PC-9 (cell line): ENCODE measurements around the gene MSH3. TPM values are rescaled to one million over a fixed set of nuclear protein-coding genes. Genes with fewer than 3 reads are reported as not detected.

Experiments used
- BruUV-seq: library from RNA; stranded (reverse); fragments of 400-500 nt; replicated peaks from 2 replicates; lab custom pipeline; 2021; lab: Mats Ljungman, UMichigan
- CTCF ChIA-PET: fragments of 300-600 bp; sonication (Branson Sonifier 250); formaldehyde crosslinking; loops from one replicate; lab custom pipeline; 2022; ENCODE audit warnings: antibody characterized with exemption; lab: Charles Lee
- POLR2A ChIA-PET: fragments of 300-600 bp; sonication (Branson Sonifier 250); formaldehyde crosslinking; loops from one replicate; lab custom pipeline; 2022; ENCODE audit warnings: antibody characterized with exemption; ENCODE audit not compliant: unreplicated experiment; lab: Charles Lee
- DNase-seq, 2 experiments: peaks; one replicate each; pipeline versions ENCODE4 v3.0.0 to v3.0.0-alpha.2; 2015 to 2022; ENCODE audit warnings: mixed read lengths in 1 of 2
- H2AFZ ChIP-seq: fragments of 200-600 bp; sonication (generic); 2 replicates; pipeline ENCODE4 v1.8.1; 2017; ENCODE audit warnings: antibody characterized with exemption
- H3F3A ChIP-seq: fragments of 200-600 bp; sonication (generic); 2 replicates; pipeline ENCODE4 v1.8.1; 2017; ENCODE audit warnings: antibody characterized with exemption, mild to moderate bottlenecking, low read depth; ENCODE audit not compliant: insufficient read depth
- H3K27ac ChIP-seq: fragments of 200-600 bp; sonication (generic); 2 replicates; pipeline ENCODE4 v1.6.1; 2016; ENCODE audit warnings: mixed run types
- H3K27me3 ChIP-seq: fragments of 200-600 bp; sonication (generic); 2 replicates; pipeline ENCODE4 v1.6.1; 2016; ENCODE audit warnings: low read depth, mixed run types; ENCODE audit not compliant: insufficient read depth
- H3K36me3 ChIP-seq: fragments of 200-600 bp; sonication (generic); 2 replicates; pipeline ENCODE4 v1.6.1; 2016; ENCODE audit warnings: low read depth, mixed run types
- H3K4me1 ChIP-seq: fragments of 200-600 bp; sonication (generic); replicated peaks from 2 replicates; pipeline ENCODE4 v1.6.1; 2016; ENCODE audit warnings: mixed run types; ENCODE audit not compliant: insufficient read depth
- H3K4me2 ChIP-seq: fragments of 200-600 bp; sonication (generic); 2 replicates; pipeline ENCODE4 v1.6.1; 2017; ENCODE audit warnings: mixed run types
- H3K4me3 ChIP-seq: fragments of 200-600 bp; sonication (generic); 2 replicates; pipeline ENCODE4 v1.6.1; 2016; ENCODE audit warnings: mixed run types
- H3K79me2 ChIP-seq: fragments of 200-600 bp; sonication (generic); 2 replicates; pipeline ENCODE4 v1.6.1; 2017; ENCODE audit warnings: low read depth, mixed run types
- H3K9me2 ChIP-seq: fragments of 200-600 bp; sonication (generic); 2 replicates; pipeline ENCODE4 v1.8.1; 2017; ENCODE audit warnings: mild to moderate bottlenecking; ENCODE audit not compliant: insufficient read depth
- H3K9me3 ChIP-seq: fragments of 200-600 bp; sonication (generic); 2 replicates; pipeline ENCODE4 v1.8.1; 2016; ENCODE audit warnings: low read depth; ENCODE audit not compliant: insufficient read depth
- H4K20me1 ChIP-seq: fragments of 200-600 bp; sonication (generic); 2 replicates; pipeline ENCODE4 v1.8.1; 2017; ENCODE audit not compliant: insufficient read depth
- EZH2 ChIP-seq: fragments of 200-600 bp; sonication (generic); IDR thresholded peaks from 2 replicates; pipeline ENCODE4 v1.8.0; 2017; ENCODE audit warnings: antibody characterized with exemption, low read depth
- intact Hi-C: fragments of 100-400 bp; cut with micrococcal nuclease; formaldehyde crosslinking; loops from one replicate; pipeline ENCODE4 v1.10.0; 2022; ENCODE audit not compliant: unreplicated experiment
- total RNA-seq: library from RNA; stranded (reverse); gene quantifications from 2 replicates; pipeline ENCODE4 v1.2.3, GENCODE V29; 2021
- TF ChIP-seq, protein P1 (sequence below): fragments of 200-600 bp; sonication (generic); conservative IDR thresholded peaks from 2 replicates; pipeline ENCODE4 v1.6.1; 2017; ENCODE audit warnings: mixed run types, antibody characterized with exemption, mild to moderate bottlenecking, moderate library complexity

Gene MSH3
- total RNA-seq, 1 experiment from 2014 or later: 16.9 TPM

DNA sequence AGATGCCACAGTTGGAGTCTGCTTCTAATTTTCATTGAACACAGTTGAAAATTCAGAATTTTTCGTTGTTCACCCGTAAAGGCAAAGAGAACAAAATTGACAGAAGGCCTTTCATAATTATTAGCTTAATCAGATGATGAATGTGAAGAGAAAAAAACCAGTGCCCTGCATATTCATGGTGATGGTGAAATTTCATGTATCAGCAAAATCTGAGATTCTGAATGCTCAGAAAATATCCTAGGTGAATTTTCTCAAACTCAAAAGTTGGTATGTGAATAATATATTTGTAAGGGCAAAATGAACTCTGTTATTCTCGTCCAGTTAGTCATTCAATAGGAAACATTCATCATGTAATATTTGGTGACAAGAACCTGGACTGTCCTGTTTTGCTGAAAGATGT lies 136.2 kb downstream of the MSH3 start:
- Histone ChIP-seq H3K4me2 (no peak overlapping the region), H3K4me3 (no peak overlapping the region), H4K20me1 (no peaks in the 10 kb centered on the region), H3F3A (no peaks in the 10 kb centered on the region), H3K27me3 (no peaks in the 10 kb centered on the region), H3K27ac (no peak overlapping the region), H3K79me2 (no peaks in the 10 kb centered on the region), H3K9me3 (no peaks in the 10 kb centered on the region), H3K9me2 (no peaks in the 10 kb centered on the region), H3K4me1 (no peaks in the 10 kb centered on the region), H2AFZ (no peak overlapping the region), H3K36me3 (no peaks in the 10 kb centered on the region)
- intact Hi-C loops: no loop called here
- POLR2A ChIA-PET: no interaction called here
- no peak for DNase-seq
- no peak for TF ChIP-seq EZH2
- TF ChIP-seq, protein P1, sequence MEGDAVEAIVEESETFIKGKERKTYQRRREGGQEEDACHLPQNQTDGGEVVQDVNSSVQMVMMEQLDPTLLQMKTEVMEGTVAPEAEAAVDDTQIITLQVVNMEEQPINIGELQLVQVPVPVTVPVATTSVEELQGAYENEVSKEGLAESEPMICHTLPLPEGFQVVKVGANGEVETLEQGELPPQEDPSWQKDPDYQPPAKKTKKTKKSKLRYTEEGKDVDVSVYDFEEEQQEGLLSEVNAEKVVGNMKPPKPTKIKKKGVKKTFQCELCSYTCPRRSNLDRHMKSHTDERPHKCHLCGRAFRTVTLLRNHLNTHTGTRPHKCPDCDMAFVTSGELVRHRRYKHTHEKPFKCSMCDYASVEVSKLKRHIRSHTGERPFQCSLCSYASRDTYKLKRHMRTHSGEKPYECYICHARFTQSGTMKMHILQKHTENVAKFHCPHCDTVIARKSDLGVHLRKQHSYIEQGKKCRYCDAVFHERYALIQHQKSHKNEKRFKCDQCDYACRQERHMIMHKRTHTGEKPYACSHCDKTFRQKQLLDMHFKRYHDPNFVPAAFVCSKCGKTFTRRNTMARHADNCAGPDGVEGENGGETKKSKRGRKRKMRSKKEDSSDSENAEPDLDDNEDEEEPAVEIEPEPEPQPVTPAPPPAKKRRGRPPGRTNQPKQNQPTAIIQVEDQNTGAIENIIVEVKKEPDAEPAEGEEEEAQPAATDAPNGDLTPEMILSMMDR: no peak
- CTCF ChIA-PET: no interaction called here
- BruUV-seq: no TSS peak

DNA sequence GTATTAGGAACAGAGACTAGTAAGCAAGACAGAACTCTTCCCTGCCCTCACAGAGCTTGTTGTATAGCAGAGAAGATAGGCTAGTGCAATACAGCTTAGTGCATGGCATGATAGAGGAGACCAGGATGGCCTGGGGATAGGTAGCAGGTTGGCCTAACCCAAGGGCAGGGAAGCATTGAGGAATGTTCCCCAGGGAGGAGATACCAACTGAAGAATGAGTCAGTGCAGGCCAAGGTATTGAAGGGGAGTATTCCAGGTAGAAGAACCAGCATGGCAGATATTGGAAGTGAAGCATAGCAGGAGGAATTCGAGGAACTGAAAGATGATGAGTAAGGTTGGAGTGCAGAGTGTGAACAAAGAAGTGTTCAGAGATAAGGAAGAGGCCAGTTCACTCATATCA lies 138.9 kb downstream of the MSH3 start:
- H3K36me3 ChIP-seq: no peaks in the 10 kb centered on the region
- CTCF ChIA-PET: interaction anchor here (0.6 kb wide), 1 partner anchor 201 kb away, joined by 5 read pairs; no protein-coding TSS in a partner anchor

DNA sequence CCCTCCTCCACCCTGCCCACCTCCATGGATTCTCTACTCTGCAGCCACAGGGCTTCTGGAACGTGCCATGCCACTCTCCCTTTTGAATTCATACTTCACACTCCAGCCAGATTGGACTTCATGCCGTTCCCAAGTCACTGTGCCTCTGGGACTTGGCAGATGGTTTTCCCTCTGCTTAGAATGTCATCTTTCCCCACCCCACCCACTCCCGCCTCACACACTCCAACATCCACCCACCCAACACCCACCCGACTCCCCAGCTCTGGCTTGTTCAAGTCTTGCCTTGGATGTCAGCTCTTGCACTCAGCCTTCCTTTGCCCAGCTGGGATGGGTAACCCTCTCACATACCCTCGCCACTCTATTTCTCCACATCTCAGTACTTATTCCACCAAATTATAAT lies 142.4 kb downstream of the MSH3 start:
- Histone ChIP-seq H3K27ac (no peak overlapping the region), H3K9me2 (no peaks in the 10 kb centered on the region), H3K4me1 (no peaks in the 10 kb centered on the region), H3K9me3 (no peaks in the 10 kb centered on the region), H2AFZ (no peak overlapping the region), H3F3A (no peaks in the 10 kb centered on the region), H3K36me3 (no peaks in the 10 kb centered on the region), H3K27me3 (no peaks in the 10 kb centered on the region), H3K4me2 (no peak overlapping the region), H3K4me3 (no peak overlapping the region), H3K79me2 (no peaks in the 10 kb centered on the region), H4K20me1 (no peaks in the 10 kb centered on the region)
- intact Hi-C loops: no loop called here
- ChIA-PET CTCF (no interaction called here), POLR2A (no interaction called here)
- no peak for TF ChIP-seq EZH2
- TF ChIP-seq, protein P1: no peak
- BruUV-seq: no TSS peak
- DNase-seq: no peak

More for the DNA sequence above, 138.9 kb downstream of the MSH3 start:
- no peaks in the 10 kb centered on the region for H3K79me2 ChIP-seq
- no peaks in the 10 kb centered on the region for H4K20me1 ChIP-seq
- no peak for TF ChIP-seq EZH2
- TF ChIP-seq, protein P1: no peak
- no peak overlapping the region for H2AFZ ChIP-seq
- no peaks in the 10 kb centered on the region for H3K9me2 ChIP-seq
- H3F3A ChIP-seq: no peaks in the 10 kb centered on the region
- peak in 1 of 2 experiments; percentile 14 for DNase-seq
- POLR2A ChIA-PET: no interaction called here
- no TSS peak for BruUV-seq
- intact Hi-C loops: no loop called here
- H3K4me2 ChIP-seq: no peak overlapping the region
- H3K27ac ChIP-seq: no peak overlapping the region
- no peaks in the 10 kb centered on the region for H3K9me3 ChIP-seq
- H3K4me3 ChIP-seq: no peak overlapping the region
- no peaks in the 10 kb centered on the region for H3K4me1 ChIP-seq
- H3K27me3 ChIP-seq: no peaks in the 10 kb centered on the region
